H9 (cell line): ENCODE data around the gene SEPTIN5. TPM values are rescaled to one million over a fixed set of nuclear protein-coding genes. Genes with fewer than 3 reads are reported as not detected.

Experiments
- DNase-seq: peaks from one replicate; pipeline ENCODE4 v3.0.0-alpha.2; 2017
- H2AFZ ChIP-seq: one replicate; pipeline ENCODE4 v1.6.1; 2013; ENCODE audit warnings: mild to moderate bottlenecking, low read length, control low read depth, moderate library complexity
- H2AK5ac ChIP-seq: 2 replicates; pipeline ENCODE4 v1.6.1; 2013; ENCODE audit warnings: low read length, control low read depth, mixed read lengths; ENCODE audit not compliant: insufficient read length
- H2BK120ac ChIP-seq: one replicate; pipeline ENCODE4 v1.6.1; 2013; ENCODE audit warnings: low read depth, mild to moderate bottlenecking, low read length, control low read depth, inconsistent platforms; ENCODE audit not compliant: poor library complexity, severe bottlenecking
- H2BK12ac ChIP-seq: 2 replicates; pipeline ENCODE4 v1.6.1; 2013; ENCODE audit warnings: low read length, control low read depth, mixed read lengths, low read depth; ENCODE audit not compliant: insufficient read length
- H2BK15ac ChIP-seq: 2 replicates; pipeline ENCODE4 v1.6.1; 2013; ENCODE audit warnings: low read depth, low read length, control low read depth
- H2BK20ac ChIP-seq: one replicate; pipeline ENCODE4 v1.6.1; 2013; ENCODE audit warnings: low read depth, mild to moderate bottlenecking, low read length, control low read depth, inconsistent platforms; ENCODE audit not compliant: poor library complexity, severe bottlenecking
- H2BK5ac ChIP-seq: 2 replicates; pipeline ENCODE4 v1.6.1; 2013; ENCODE audit warnings: low read length, control low read depth, mixed read lengths; ENCODE audit not compliant: insufficient read length
- H3K14ac ChIP-seq: 2 replicates; pipeline ENCODE4 v1.6.1; 2013; ENCODE audit warnings: low read length, control low read depth; ENCODE audit not compliant: insufficient read depth
- H3K18ac ChIP-seq: 2 replicates; pipeline ENCODE4 v1.6.1; 2013; ENCODE audit warnings: low read depth, mild to moderate bottlenecking, mixed read lengths, low read length, control low read depth; ENCODE audit not compliant: insufficient read length
- H3K23ac ChIP-seq: 2 replicates; pipeline ENCODE4 v1.6.1; 2013; ENCODE audit warnings: low read length, control low read depth, mixed read lengths, low read depth; ENCODE audit not compliant: insufficient read length
- H3K23me2 ChIP-seq: 2 replicates; pipeline ENCODE4 v1.6.1; 2013; ENCODE audit warnings: low read depth, mild to moderate bottlenecking, mixed read lengths, low read length, control low read depth; ENCODE audit not compliant: insufficient read length, poor library complexity, severe bottlenecking
- H3K27ac ChIP-seq: 2 replicates; pipeline ENCODE4 v1.5.1; 2013; ENCODE audit warnings: low read length, control low read depth, mixed read lengths, low read depth; ENCODE audit not compliant: insufficient read length
- H3K27me3 ChIP-seq: 2 replicates; pipeline ENCODE4 v1.6.1; 2013; ENCODE audit warnings: low read length, control low read depth, inconsistent platforms; ENCODE audit not compliant: insufficient read depth
- H3K4ac ChIP-seq: 2 replicates; pipeline ENCODE4 v1.6.1; 2013; ENCODE audit warnings: low read depth, mild to moderate bottlenecking, control low read depth, inconsistent platforms, low read length, moderate library complexity
- H3K4me1 ChIP-seq: 2 replicates; pipeline ENCODE4 v1.6.1; 2013; ENCODE audit warnings: low read length, control low read depth, inconsistent platforms; ENCODE audit not compliant: insufficient read depth
- H3K4me2 ChIP-seq: 2 replicates; pipeline ENCODE4 v1.6.1; 2013; ENCODE audit warnings: low read length, control low read depth, mixed read lengths; ENCODE audit not compliant: insufficient read length, insufficient read depth
- H3K56ac ChIP-seq: 2 replicates; pipeline ENCODE4 v1.6.1; 2013; ENCODE audit warnings: low read depth, mild to moderate bottlenecking, mixed read lengths, low read length, control low read depth; ENCODE audit not compliant: insufficient read length
- H3K79me1 ChIP-seq: 2 replicates; pipeline ENCODE4 v1.6.1; 2013; ENCODE audit warnings: low read depth, mild to moderate bottlenecking, moderate library complexity, low read length, control low read depth, inconsistent platforms; ENCODE audit not compliant: insufficient read depth, poor library complexity, severe bottlenecking
- H3K79me2 ChIP-seq: 2 replicates; pipeline ENCODE4 v1.6.1; 2013; ENCODE audit warnings: low read length, control low read depth, inconsistent platforms; ENCODE audit not compliant: insufficient read depth
- H3K9ac ChIP-seq: 2 replicates; pipeline ENCODE4 v1.6.1; 2013; ENCODE audit warnings: low read length, control low read depth, mixed read lengths; ENCODE audit not compliant: insufficient read length; ENCODE audit errors: extremely low read depth
- H3K9me3 ChIP-seq: one replicate; pipeline ENCODE4 v1.6.1; 2013; ENCODE audit warnings: low read depth, low read length, inconsistent platforms; ENCODE audit not compliant: control insufficient read depth
- H3T11ph ChIP-seq: one replicate; pipeline ENCODE4 v1.6.1; 2013; ENCODE audit warnings: mild to moderate bottlenecking, low read length, control low read depth, inconsistent platforms
- H4K20me1 ChIP-seq: one replicate; pipeline ENCODE4 v1.6.1; 2013; ENCODE audit not compliant: control insufficient read depth, insufficient read length, insufficient read depth
- H4K5ac ChIP-seq: 2 replicates; pipeline ENCODE4 v1.6.1; 2013; ENCODE audit warnings: low read depth, mild to moderate bottlenecking, mixed read lengths, low read length, control low read depth; ENCODE audit not compliant: insufficient read length
- H4K8ac ChIP-seq: replicated peaks from 2 replicates; pipeline ENCODE4 v1.6.1; 2013; ENCODE audit warnings: low read length, control low read depth, mixed read lengths, low read depth; ENCODE audit not compliant: insufficient read length
- H4K91ac ChIP-seq: 2 replicates; pipeline ENCODE4 v1.6.1; 2013; ENCODE audit warnings: low read depth, mild to moderate bottlenecking, moderate library complexity, mixed read lengths, low read length, control low read depth; ENCODE audit not compliant: insufficient read length
- H3K27ac Mint-ChIP-seq, 3 experiments: 2 replicates in 2 of 3; 3 replicates in 1 of 3; pipeline ENCODE4 v1.8.0; 2020 to 2021; ENCODE audit warnings: mixed read lengths in 3 of 3, mild to moderate bottlenecking in 1 of 3, moderate library complexity in 1 of 3
- H3K27me3 Mint-ChIP-seq: 2 replicates; pipeline ENCODE4 v1.8.0; 2021; ENCODE audit warnings: low read depth, mild to moderate bottlenecking, moderate library complexity, mixed read lengths
- H3K36me3 Mint-ChIP-seq, 3 experiments: 2 replicates in 2 of 3; 3 replicates in 1 of 3; pipeline ENCODE4 v1.8.0; 2020 to 2021; ENCODE audit warnings: low read depth in 3 of 3, mixed read lengths in 3 of 3; ENCODE audit not compliant: insufficient read depth in 1 of 3
- H3K4me1 Mint-ChIP-seq, 2 experiments: 2 replicates each; pipeline ENCODE4 v1.8.0; 2020; ENCODE audit warnings: mixed read lengths in 2 of 2
- H3K4me3 Mint-ChIP-seq, 2 experiments: 2 replicates in 1 of 2; 3 replicates in 1 of 2; pipeline ENCODE4 v1.8.0; 2020 to 2021; ENCODE audit warnings: mild to moderate bottlenecking in 2 of 2, mixed read lengths in 2 of 2, moderate library complexity in 1 of 2
- H3K9me3 Mint-ChIP-seq, 2 experiments: 2 replicates in 1 of 2; 3 replicates in 1 of 2; pipeline ENCODE4 v1.8.0; 2020; ENCODE audit warnings: mild to moderate bottlenecking in 2 of 2, mixed read lengths in 2 of 2, moderate library complexity in 1 of 2
- CTCF ChIP-seq: fragments of 200-600 bp; sonication (generic); conservative IDR thresholded peaks from 3 replicates; pipeline ENCODE4 v1.8.0; 2021; ENCODE audit warnings: antibody characterized with exemption, mild to moderate bottlenecking
- WGBS: extraction: QIAGEN DNeasy Blood & Tissue Kit; methylation state at CpG from one replicate; pipeline ENCODE4 v1.1.7; 2013; ENCODE audit warnings: missing lambda C conversion rate, low lambda C conversion rate, mixed read lengths; ENCODE audit not compliant: insufficient read length; ENCODE audit errors: extremely low coverage; 5-methylcytosine and 5-hydroxymethylcytosine counted together
- total RNA-seq: library from RNA; stranded (reverse); gene quantifications from 2 replicates; pipeline ENCODE4 v1.2.1, GENCODE V29; 2021

SEPTIN5 gene
- total RNA-seq, 1 experiment from 2014 or later: 17.8 TPM

- Histone ChIP-seq H3K4ac (no peak overlapping the region), H3K79me2 (no peaks in the 10 kb centered on the region), H4K91ac (no peak overlapping the region), H3K23ac (no peak overlapping the region), H3K56ac (no peak overlapping the region), H3T11ph (no peak overlapping the region), H2AK5ac (no peak overlapping the region), H2BK20ac (no peak overlapping the region), H3K27me3 (peaks cover 27% of the 10 kb centered on the region), H4K20me1 (no peaks in the 10 kb centered on the region), H3K4me1 (peaks cover 4% of the 10 kb centered on the region; the same call in 1 of the 2 replicates), H2BK5ac (no peak overlapping the region), H2BK12ac (no peak overlapping the region), H3K14ac (no peak overlapping the region), H3K18ac (no peak overlapping the region), H3K4me2 (no peak overlapping the region), H4K8ac (no peak overlapping the region), H3K9ac (no peak overlapping the region), H2AFZ (no peak overlapping the region), H3K79me1 (no peaks in the 10 kb centered on the region), H2BK120ac (no peak overlapping the region), H3K27ac (no peak overlapping the region), H3K9me3 (no peaks in the 10 kb centered on the region), H2BK15ac (no peak overlapping the region), H3K23me2 (peaks cover 4% of the 10 kb centered on the region), H4K5ac (no peak overlapping the region)
- WGBS: no CpG with 5 or more reads among the region's 25 CpGs
- Mint-ChIP-seq H3K4me1 (peaks cover 3 to 13% of the 10 kb centered on the region in 2 experiments; a peak in 3 of 4 replicates), H3K4me3 (no peak overlapping the region), H3K36me3 (no peaks in the 10 kb centered on the region), H3K27ac (no peak overlapping the region), H3K27me3 (peaks cover 90% of the 10 kb centered on the region), H3K9me3 (no peaks in the 10 kb centered on the region)
- DNase-seq: no peak
- no peak for TF ChIP-seq CTCF
Measured at GRCh38 chr22:19770349-19771220, 56.3 kb downstream of the SEPTIN5 start.
